IMR-90 (cell line): ENCODE measurements around the gene MUC20. TPM values are rescaled to one million over a fixed set of nuclear protein-coding genes. Genes with fewer than 3 reads are reported as not detected.

ENCODE experiments used
- ATAC-seq: fragments of 200-7000 bp; cut with Tn5 transposase; 2 replicates; pipeline ENCODE4 v1.9.1; 2020; ENCODE audit warnings: low read depth, mild to moderate bottlenecking, moderate library complexity
- BruUV-seq: library from RNA; stranded (reverse); fragments of 400-500 nt; replicated peaks from 2 replicates; lab custom pipeline; 2021; lab: Mats Ljungman, UMichigan
- CTCF ChIA-PET: fragments of 300-600 bp; formaldehyde crosslinking; extraction: SDS; loops from one replicate; lab custom pipeline; 2021; ENCODE audit warnings: antibody characterized with exemption; lab: Yijun Ruan, JAX
- POLR2A ChIA-PET: fragments of 300-600 bp; sonication (Branson Sonifier 250); formaldehyde crosslinking; loops from one replicate; lab custom pipeline; 2022; ENCODE audit warnings: antibody characterized with exemption; ENCODE audit not compliant: unreplicated experiment; lab: Charles Lee
- DNase-seq: peaks from one replicate; pipeline ENCODE4 v3.0.0; 2013
- H2AFZ ChIP-seq: replicated peaks from 2 replicates; pipeline ENCODE3; 2013; ENCODE audit warnings: low read length, mild to moderate bottlenecking; ENCODE audit not compliant: poor library complexity
- H2AK5ac ChIP-seq: 2 replicates; pipeline ENCODE4 v1.6.1; 2013; ENCODE audit warnings: low read depth, low read length, inconsistent platforms
- H2AK9ac ChIP-seq: replicated peaks from 2 replicates; pipeline ENCODE3; 2013; ENCODE audit warnings: mild to moderate bottlenecking, low read depth, low read length, moderate library complexity; ENCODE audit not compliant: poor library complexity
- H2BK120ac ChIP-seq: 2 replicates; pipeline ENCODE4 v1.6.1; 2013; ENCODE audit warnings: low read depth, low read length, inconsistent platforms
- H2BK15ac ChIP-seq: 3 replicates; pipeline ENCODE4 v1.6.1; 2013; ENCODE audit warnings: low read depth, low read length, inconsistent platforms
- H2BK20ac ChIP-seq: 2 replicates; pipeline ENCODE4 v1.6.1; 2013; ENCODE audit warnings: low read depth, mild to moderate bottlenecking, inconsistent platforms, low read length, moderate library complexity
- H2BK5ac ChIP-seq: 2 replicates; pipeline ENCODE4 v1.6.1; 2013; ENCODE audit warnings: mild to moderate bottlenecking, low read depth, low read length, inconsistent platforms; ENCODE audit not compliant: poor library complexity, severe bottlenecking
- H3K14ac ChIP-seq: replicated peaks from 2 replicates; pipeline ENCODE4 v1.6.1; 2013; ENCODE audit warnings: low read depth, low read length, inconsistent platforms
- H3K18ac ChIP-seq: 2 replicates; pipeline ENCODE4 v1.6.1; 2013; ENCODE audit warnings: low read depth, low read length, control low read depth
- H3K23ac ChIP-seq: 2 replicates; pipeline ENCODE4 v1.6.1; 2013; ENCODE audit warnings: low read depth, low read length, inconsistent platforms
- H3K27ac ChIP-seq: 2 replicates; pipeline ENCODE4 v1.5.1; 2013; ENCODE audit warnings: mild to moderate bottlenecking, control low read depth, low read length; ENCODE audit not compliant: insufficient read depth
- H3K27me3 ChIP-seq: 2 replicates; pipeline ENCODE4 v1.6.1; 2013; ENCODE audit warnings: low read length; ENCODE audit not compliant: control insufficient read depth, insufficient read depth
- H3K36me3 ChIP-seq: 2 replicates; pipeline ENCODE4 v1.6.1; 2013; ENCODE audit warnings: low read length, mixed read lengths; ENCODE audit not compliant: control insufficient read depth, insufficient read depth
- H3K4ac ChIP-seq: 2 replicates; pipeline ENCODE4 v1.6.1; 2013; ENCODE audit warnings: low read depth, low read length, inconsistent platforms
- H3K4me1 ChIP-seq: 2 replicates; pipeline ENCODE4 v1.6.1; 2013; ENCODE audit warnings: low read length, mixed read lengths; ENCODE audit not compliant: control insufficient read depth, insufficient read depth
- H3K4me2 ChIP-seq: 2 replicates; pipeline ENCODE4 v1.6.1; 2013; ENCODE audit warnings: low read depth, mild to moderate bottlenecking, control low read depth, low read length, moderate library complexity
- H3K4me3 ChIP-seq: 2 replicates; pipeline ENCODE4 v1.5.1; 2013; ENCODE audit warnings: low read depth, mild to moderate bottlenecking, control low read depth, low read length, moderate library complexity; ENCODE audit not compliant: insufficient read depth
- H3K56ac ChIP-seq: 2 replicates; pipeline ENCODE4 v1.6.1; 2013; ENCODE audit warnings: low read length, inconsistent platforms; ENCODE audit not compliant: insufficient read depth; ENCODE audit errors: extremely low read depth
- H3K79me1 ChIP-seq, 2 experiments: 2 replicates each; pipeline ENCODE4 v1.6.1; 2013; ENCODE audit warnings: low read length in 2 of 2, inconsistent platforms in 1 of 2, low read depth in 1 of 2
- H3K9ac ChIP-seq: 2 replicates; pipeline ENCODE4 v1.6.1; 2013; ENCODE audit warnings: low read depth, low read length, control low read depth
- H3K9me1 ChIP-seq: 2 replicates; pipeline ENCODE4 v1.6.1; 2013; ENCODE audit warnings: low read length, inconsistent platforms; ENCODE audit not compliant: insufficient read depth
- H3K9me3 ChIP-seq: 2 replicates; pipeline ENCODE4 v1.6.1; 2013; ENCODE audit warnings: low read length; ENCODE audit not compliant: control insufficient read depth, insufficient read depth
- H4K20me1 ChIP-seq: 2 replicates; pipeline ENCODE4 v1.6.1; 2013; ENCODE audit warnings: low read length, inconsistent platforms; ENCODE audit not compliant: insufficient read depth
- H4K5ac ChIP-seq: 2 replicates; pipeline ENCODE4 v1.6.1; 2013; ENCODE audit warnings: mild to moderate bottlenecking, low read depth, low read length, control low read depth
- H4K8ac ChIP-seq, 2 experiments: 2 replicates each; pipeline ENCODE4 v1.6.1; 2013; ENCODE audit warnings: low read depth in 2 of 2, low read length in 2 of 2, control low read depth in 1 of 2, inconsistent platforms in 1 of 2
- H4K91ac ChIP-seq: 2 replicates; pipeline ENCODE4 v1.6.1; 2013; ENCODE audit warnings: low read depth, low read length, inconsistent platforms; ENCODE audit not compliant: insufficient read depth
- BHLHE40 ChIP-seq: fragments of 150-350 bp; IDR thresholded peaks from 2 replicates; pipeline ENCODE4 v1.6.1; 2016; ENCODE audit warnings: mild to moderate bottlenecking, low read depth, low read length
- CEBPB ChIP-seq: IDR thresholded peaks from 2 replicates; pipeline ENCODE4 v1.6.1; 2012; ENCODE audit warnings: low read depth, low read length, improper control_type of control experiment
- CHD1 ChIP-seq: IDR thresholded peaks from 2 replicates; pipeline ENCODE4 v1.6.1; 2012; ENCODE audit warnings: low read depth, low read length, improper control_type of control experiment
- FOS ChIP-seq: fragments of 150-350 bp; IDR thresholded peaks from 2 replicates; pipeline ENCODE4 v1.6.1; 2016; ENCODE audit warnings: low read depth, low read length
- MAFK ChIP-seq: IDR thresholded peaks from 2 replicates; pipeline ENCODE4 v1.6.1; 2012; ENCODE audit warnings: low read depth, low read length, improper control_type of control experiment
- MAZ ChIP-seq: IDR thresholded peaks from 2 replicates; pipeline ENCODE4 v1.6.1; 2012; ENCODE audit warnings: low read depth, mild to moderate bottlenecking, low read length, improper control_type of control experiment, moderate library complexity, borderline replicate concordance
- MXI1 ChIP-seq: IDR thresholded peaks from 2 replicates; pipeline ENCODE4 v1.6.1; 2012; ENCODE audit warnings: low read depth, mild to moderate bottlenecking, low read length, moderate library complexity, borderline replicate concordance
- NFE2L2 ChIP-seq: fragments of 150-350 bp; IDR thresholded peaks from 2 replicates; pipeline ENCODE4 v1.6.1; 2016; ENCODE audit warnings: low read depth, mild to moderate bottlenecking, low read length
- POLR2A ChIP-seq: IDR thresholded peaks from 2 replicates; pipeline ENCODE4 v1.6.1; 2012; ENCODE audit warnings: mild to moderate bottlenecking, low read depth, low read length
- RAD21 ChIP-seq: IDR thresholded peaks from 2 replicates; pipeline ENCODE4 v1.6.1; 2012; ENCODE audit warnings: low read length, improper control_type of control experiment
- RCOR1 ChIP-seq: IDR thresholded peaks from 2 replicates; pipeline ENCODE4 v1.6.1; 2012; ENCODE audit warnings: mild to moderate bottlenecking, low read length, improper control_type of control experiment; ENCODE audit not compliant: insufficient replicate concordance
- RFX5 ChIP-seq: IDR thresholded peaks from 2 replicates; pipeline ENCODE4 v1.8.0; 2012; ENCODE audit warnings: low read depth, mild to moderate bottlenecking, low read length, moderate library complexity
- SMC3 ChIP-seq: fragments of 150-350 bp; IDR thresholded peaks from 2 replicates; pipeline ENCODE4 v1.6.1; 2016; ENCODE audit warnings: low read depth, mild to moderate bottlenecking, antibody characterized with exemption, low read length, moderate library complexity
- WGBS, 2 experiments: methylation state at CpG; one replicate each; pipeline versions ENCODE4 v1.1.5 to v1.1.7; 2013; ENCODE audit warnings: missing lambda C conversion rate in 2 of 2; ENCODE audit not compliant: insufficient read length in 1 of 2; ENCODE audit errors: extremely low coverage in 2 of 2; 5-methylcytosine and 5-hydroxymethylcytosine counted together
- dilution Hi-C: fragments of 300-500 bp; cut with HindIII; formaldehyde crosslinking; loops from one replicate; pipeline ENCODE4 v1.14.3; 2018; ENCODE audit warnings: low sequenced_read_pairs; ENCODE audit not compliant: unreplicated experiment
- in situ Hi-C: fragments of 300-500 bp; cut with MboI; formaldehyde crosslinking; loops from 3 replicates; pipeline ENCODE4 v1.14.3; 2019; ENCODE audit warnings: low sequenced_read_pairs, inconsistent platforms, mixed read lengths
- intact Hi-C: fragments of 100-400 bp; cut with micrococcal nuclease; formaldehyde crosslinking; loops from 2 replicates; pipeline ENCODE4 v1.10.0; 2022
- polyA plus RNA-seq, 3 experiments: library from polyadenylated mRNA; depleted of rRNA; stranded (reverse); fragments of >200 nt; gene quantifications; 2 replicates each; pipeline ENCODE4 v1.2.3, GENCODE V29; 2012; ENCODE audit warnings: low replicate concordance in 1 of 3
- total RNA-seq: library from RNA; depleted of rRNA; stranded (reverse); fragments of >200 nt; gene quantifications from 2 replicates; pipeline ENCODE4 v1.2.3, GENCODE V29; 2012
- TF ChIP-seq, protein P1 (sequence below): fragments of 150-350 bp; IDR thresholded peaks from 2 replicates; pipeline ENCODE4 v1.6.1; 2017; ENCODE audit warnings: mild to moderate bottlenecking, antibody characterized with exemption, low read length, low read depth
- TF ChIP-seq, protein P2 (sequence below): fragments of 150-350 bp; IDR thresholded peaks from 2 replicates; pipeline ENCODE4 v1.6.1; 2016; ENCODE audit warnings: low read depth, mild to moderate bottlenecking, low read length, moderate library complexity, borderline replicate concordance
- TF ChIP-seq, protein P3 (sequence below): conservative IDR thresholded peaks from 2 replicates; pipeline ENCODE4 v1.5.1; 2012; ENCODE audit warnings: mild to moderate bottlenecking, low read depth, low read length, improper control_type of control experiment

MUC20 gene
- total and polyA plus RNA-seq, 2 of the 4 experiments (the other 2 are of a cell fraction) = 0.12 TPM; not detected in 1

DNA sequence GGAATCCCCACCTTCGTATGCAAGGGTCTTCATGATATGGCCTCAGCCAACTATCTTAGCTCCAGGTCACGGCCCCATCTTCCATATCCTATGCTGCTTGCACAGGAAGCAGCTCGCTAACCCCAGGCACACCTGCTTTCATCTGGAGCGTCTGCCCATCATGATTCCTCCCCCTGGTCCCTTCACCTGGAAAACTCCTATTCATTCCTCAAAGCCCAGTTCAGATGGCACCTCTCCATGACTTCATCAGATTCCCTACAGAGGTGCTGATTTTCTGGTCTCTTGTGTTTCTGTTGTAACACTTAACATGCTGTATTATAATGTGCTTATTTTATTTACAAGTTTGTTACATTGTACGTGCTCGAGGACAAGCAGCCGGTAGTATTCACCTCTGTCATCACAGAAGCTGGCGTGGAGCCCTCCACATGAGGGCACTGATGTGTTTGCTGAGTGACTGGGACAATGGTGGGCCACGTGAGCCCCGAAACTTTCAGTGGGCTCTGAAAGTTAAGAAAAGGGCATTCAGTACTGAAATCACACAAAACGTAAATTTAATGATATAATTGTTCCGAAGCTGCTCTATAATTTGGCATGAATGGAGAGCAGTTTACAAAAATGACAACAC lies 16.2 kb downstream of the MUC20 start:
- intact Hi-C loops (no loop called here), dilution Hi-C loops (no loop called here), in situ Hi-C loops (no loop called here)
- Histone ChIP-seq H3K18ac (no peak overlapping the region), H3K27me3 (peaks cover 62% of the 10 kb centered on the region), H3K4ac (no peak overlapping the region), H4K8ac (no peak overlapping the region), H3K4me3 (no peak overlapping the region), H3K79me1 (no peaks in the 10 kb centered on the region), H2BK20ac (no peak overlapping the region), H2AK9ac (no peak overlapping the region), H3K14ac (no peak overlapping the region), H3K9me1 (no peaks in the 10 kb centered on the region), H4K91ac (no peak overlapping the region), H2AFZ (no peak overlapping the region), H3K56ac (no peak overlapping the region), H3K23ac (no peak overlapping the region), H2BK120ac (no peak overlapping the region), H4K5ac (no peak overlapping the region), H3K9me3 (no peaks in the 10 kb centered on the region), H3K27ac (no peak overlapping the region), H3K9ac (no peak overlapping the region), H3K36me3 (no peaks in the 10 kb centered on the region), H4K20me1 (no peaks in the 10 kb centered on the region), H3K4me1 (no peaks in the 10 kb centered on the region), H2BK5ac (no peak overlapping the region), H3K4me2 (no peak overlapping the region), H2BK15ac (no peak overlapping the region), H2AK5ac (no peak overlapping the region)
- no peak for ATAC-seq
- WGBS, 2 experiments = 72% methylated on average over 10 of the region's 12 CpGs; no CpG with 5 or more reads in 1 of the 2 experiments
- BruUV-seq = no TSS peak
- no peak for DNase-seq
- CTCF ChIA-PET = no interaction called here
- no peak for TF ChIP-seq FOS
- TF ChIP-seq, protein P1, sequence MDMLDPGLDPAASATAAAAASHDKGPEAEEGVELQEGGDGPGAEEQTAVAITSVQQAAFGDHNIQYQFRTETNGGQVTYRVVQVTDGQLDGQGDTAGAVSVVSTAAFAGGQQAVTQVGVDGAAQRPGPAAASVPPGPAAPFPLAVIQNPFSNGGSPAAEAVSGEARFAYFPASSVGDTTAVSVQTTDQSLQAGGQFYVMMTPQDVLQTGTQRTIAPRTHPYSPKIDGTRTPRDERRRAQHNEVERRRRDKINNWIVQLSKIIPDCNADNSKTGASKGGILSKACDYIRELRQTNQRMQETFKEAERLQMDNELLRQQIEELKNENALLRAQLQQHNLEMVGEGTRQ = no peak
- no peak for TF ChIP-seq CEBPB
- TF ChIP-seq, protein P2, sequence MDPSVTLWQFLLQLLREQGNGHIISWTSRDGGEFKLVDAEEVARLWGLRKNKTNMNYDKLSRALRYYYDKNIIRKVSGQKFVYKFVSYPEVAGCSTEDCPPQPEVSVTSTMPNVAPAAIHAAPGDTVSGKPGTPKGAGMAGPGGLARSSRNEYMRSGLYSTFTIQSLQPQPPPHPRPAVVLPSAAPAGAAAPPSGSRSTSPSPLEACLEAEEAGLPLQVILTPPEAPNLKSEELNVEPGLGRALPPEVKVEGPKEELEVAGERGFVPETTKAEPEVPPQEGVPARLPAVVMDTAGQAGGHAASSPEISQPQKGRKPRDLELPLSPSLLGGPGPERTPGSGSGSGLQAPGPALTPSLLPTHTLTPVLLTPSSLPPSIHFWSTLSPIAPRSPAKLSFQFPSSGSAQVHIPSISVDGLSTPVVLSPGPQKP = no peak
- no peak for TF ChIP-seq SMC3
- no peak for TF ChIP-seq BHLHE40
- no peak for TF ChIP-seq MAFK
- no peak for TF ChIP-seq NFE2L2
- TF ChIP-seq POLR2A = no peak
- TF ChIP-seq RFX5 = no peak
- no peak for TF ChIP-seq CHD1
- TF ChIP-seq, protein P3, sequence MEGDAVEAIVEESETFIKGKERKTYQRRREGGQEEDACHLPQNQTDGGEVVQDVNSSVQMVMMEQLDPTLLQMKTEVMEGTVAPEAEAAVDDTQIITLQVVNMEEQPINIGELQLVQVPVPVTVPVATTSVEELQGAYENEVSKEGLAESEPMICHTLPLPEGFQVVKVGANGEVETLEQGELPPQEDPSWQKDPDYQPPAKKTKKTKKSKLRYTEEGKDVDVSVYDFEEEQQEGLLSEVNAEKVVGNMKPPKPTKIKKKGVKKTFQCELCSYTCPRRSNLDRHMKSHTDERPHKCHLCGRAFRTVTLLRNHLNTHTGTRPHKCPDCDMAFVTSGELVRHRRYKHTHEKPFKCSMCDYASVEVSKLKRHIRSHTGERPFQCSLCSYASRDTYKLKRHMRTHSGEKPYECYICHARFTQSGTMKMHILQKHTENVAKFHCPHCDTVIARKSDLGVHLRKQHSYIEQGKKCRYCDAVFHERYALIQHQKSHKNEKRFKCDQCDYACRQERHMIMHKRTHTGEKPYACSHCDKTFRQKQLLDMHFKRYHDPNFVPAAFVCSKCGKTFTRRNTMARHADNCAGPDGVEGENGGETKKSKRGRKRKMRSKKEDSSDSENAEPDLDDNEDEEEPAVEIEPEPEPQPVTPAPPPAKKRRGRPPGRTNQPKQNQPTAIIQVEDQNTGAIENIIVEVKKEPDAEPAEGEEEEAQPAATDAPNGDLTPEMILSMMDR = no peak
- TF ChIP-seq MXI1 = no peak
- TF ChIP-seq RAD21 = no peak
- no peak for TF ChIP-seq MAZ
- TF ChIP-seq RCOR1 = no peak
- POLR2A ChIA-PET = no interaction called here
